Testis (tissue), 2 donors: ENCODE measurements around the gene FAM234A.

Experiments
- POLR2A ChIP-seq: fragments of 450-650 bp; IDR thresholded peaks from one replicate; pipeline ENCODE4 v1.6.1; 2017; ENCODE audit warnings: antibody characterized with exemption, mild to moderate bottlenecking, moderate library complexity
- TF ChIP-seq, protein P1 (sequence below), 3 experiments: fragments of 450-650 bp in 2 of 3; fragments of 200-600 bp in 1 of 3; sonication (generic) in 1 of 3; IDR thresholded peaks; one replicate each; pipeline ENCODE4 v1.5.1; 2016 to 2019; ENCODE audit warnings: antibody characterized with exemption in 3 of 3, mild to moderate bottlenecking in 2 of 3, moderate library complexity in 1 of 3

DNA sequence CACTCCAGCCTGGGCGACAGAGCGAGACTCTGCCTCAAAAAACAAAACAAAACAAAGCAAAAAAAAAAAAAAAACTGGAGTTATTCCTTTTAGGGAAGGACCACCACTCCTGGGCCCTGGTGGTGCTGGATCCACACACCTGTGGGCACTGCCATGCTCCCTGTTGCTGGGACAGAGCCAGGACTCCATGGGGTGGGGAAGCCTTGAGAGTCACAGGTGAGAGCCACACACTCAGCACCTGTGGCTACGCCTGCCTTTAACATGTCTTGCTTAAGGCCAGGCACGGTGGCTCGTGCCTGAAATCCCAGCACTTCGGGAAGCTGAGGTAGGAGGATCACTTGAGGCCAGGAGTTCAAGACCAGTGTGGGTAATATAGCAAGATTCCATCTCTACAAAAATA lies 66.6 kb downstream of the FAM234A start:
- TF ChIP-seq, protein P1, sequence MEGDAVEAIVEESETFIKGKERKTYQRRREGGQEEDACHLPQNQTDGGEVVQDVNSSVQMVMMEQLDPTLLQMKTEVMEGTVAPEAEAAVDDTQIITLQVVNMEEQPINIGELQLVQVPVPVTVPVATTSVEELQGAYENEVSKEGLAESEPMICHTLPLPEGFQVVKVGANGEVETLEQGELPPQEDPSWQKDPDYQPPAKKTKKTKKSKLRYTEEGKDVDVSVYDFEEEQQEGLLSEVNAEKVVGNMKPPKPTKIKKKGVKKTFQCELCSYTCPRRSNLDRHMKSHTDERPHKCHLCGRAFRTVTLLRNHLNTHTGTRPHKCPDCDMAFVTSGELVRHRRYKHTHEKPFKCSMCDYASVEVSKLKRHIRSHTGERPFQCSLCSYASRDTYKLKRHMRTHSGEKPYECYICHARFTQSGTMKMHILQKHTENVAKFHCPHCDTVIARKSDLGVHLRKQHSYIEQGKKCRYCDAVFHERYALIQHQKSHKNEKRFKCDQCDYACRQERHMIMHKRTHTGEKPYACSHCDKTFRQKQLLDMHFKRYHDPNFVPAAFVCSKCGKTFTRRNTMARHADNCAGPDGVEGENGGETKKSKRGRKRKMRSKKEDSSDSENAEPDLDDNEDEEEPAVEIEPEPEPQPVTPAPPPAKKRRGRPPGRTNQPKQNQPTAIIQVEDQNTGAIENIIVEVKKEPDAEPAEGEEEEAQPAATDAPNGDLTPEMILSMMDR (IDR thresholded peaks at IDR 0.05): no peak
- TF ChIP-seq POLR2A: no peak
